Activated CD4-positive, alpha-beta T cell treated with anti-CD3 and anti-CD28 coated beads, Interleukin-2, amount 10 ng/mL, durations not matched to agents 7 days and 5 days (primary cell): Measurements from ENCODE around the gene TCAIM. TPM values are rescaled to one million over a fixed set of nuclear protein-coding genes. Genes with fewer than 3 reads are reported as not detected.
"Not testable (repeated sequence)": the region's sequence is repeated elsewhere in the genome, so short reads cannot be mapped to it uniquely, and the experiment has no call there.

Source experiments
- CTCF ChIA-PET: fragments of 350-600 bp; sonication (Branson Sonifier 250); formaldehyde crosslinking; loops from one replicate; lab custom pipeline; 2021; ENCODE audit warnings: antibody characterized with exemption; lab: Charles Lee
- POLR2A ChIA-PET: fragments of 350-600 bp; sonication (Branson Sonifier 250); formaldehyde crosslinking; loops from one replicate; lab custom pipeline; 2021; ENCODE audit warnings: antibody characterized with exemption; lab: Charles Lee
- DNase-seq: peaks from one replicate; pipeline ENCODE4 v3.0.0-alpha.2; 2020
- H3K27ac Mint-ChIP-seq: one replicate; pipeline ENCODE4 v1.8.0; 2021; ENCODE audit warnings: mild to moderate bottlenecking, moderate library complexity, mixed read lengths
- H3K27me3 Mint-ChIP-seq: one replicate; pipeline ENCODE4 v1.8.0; 2021; ENCODE audit warnings: mixed read lengths
- H3K36me3 Mint-ChIP-seq: one replicate; pipeline ENCODE4 v1.8.0; 2021; ENCODE audit warnings: low read depth, mixed read lengths
- H3K4me1 Mint-ChIP-seq: one replicate; pipeline ENCODE4 v1.8.0; 2021; ENCODE audit warnings: mixed read lengths
- H3K4me3 Mint-ChIP-seq: one replicate; pipeline ENCODE4 v1.8.0; 2021; ENCODE audit warnings: mild to moderate bottlenecking, moderate library complexity, mixed read lengths
- H3K9me3 Mint-ChIP-seq: one replicate; pipeline ENCODE4 v1.8.0; 2021; ENCODE audit warnings: mixed read lengths
- total RNA-seq, 2 experiments: library from RNA; stranded (reverse); gene quantifications; one replicate each; pipeline ENCODE4 v1.2.3, GENCODE V29; 2021

The TCAIM gene
- total RNA-seq, 2 experiments from 2014 or later: 16.4 to 19.9 TPM

GRCh38 chr3:44326515-44326914 lies 12.1 kb upstream of the TCAIM start:
- H3K9me3 Mint-ChIP-seq: no peaks in the 10 kb centered on the region
- no peaks in the 10 kb centered on the region for H3K4me1 Mint-ChIP-seq
- DNase-seq: no peak
- H3K36me3 Mint-ChIP-seq: no peaks in the 10 kb centered on the region
- H3K27me3 Mint-ChIP-seq: peaks cover 26% of the 10 kb centered on the region
- H3K4me3 Mint-ChIP-seq: no peak overlapping the region
- CTCF ChIA-PET: interaction anchor here (0.6 kb wide), 1 partner anchor 220 kb away, joined by 8 read pairs; no protein-coding TSS in a partner anchor
- POLR2A ChIA-PET: no interaction called here
- H3K27ac Mint-ChIP-seq: no peak overlapping the region

DNA sequence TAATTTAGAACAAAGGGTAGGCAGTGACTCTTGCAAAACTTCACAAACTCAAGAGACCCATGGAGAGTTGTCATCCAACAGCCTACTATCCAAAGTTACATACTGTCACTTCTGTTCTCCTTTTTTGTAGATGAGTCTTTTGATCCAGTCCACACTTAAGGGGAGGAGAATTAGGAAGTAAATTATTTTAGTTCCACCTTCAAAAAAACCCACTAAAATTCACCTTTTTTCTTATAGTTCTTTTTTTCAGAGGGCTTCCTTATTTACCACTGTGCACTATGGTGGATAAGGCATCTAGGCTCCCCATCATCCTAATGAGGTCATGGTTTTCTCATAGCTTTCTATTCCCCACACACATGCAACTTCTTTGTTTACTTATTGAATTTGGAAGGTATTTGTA lies 8.6 kb upstream of the TCAIM start:
- H3K27ac Mint-ChIP-seq: no peak overlapping the region
- no peaks in the 10 kb centered on the region for H3K36me3 Mint-ChIP-seq
- H3K27me3 Mint-ChIP-seq: peaks cover 26% of the 10 kb centered on the region
- H3K4me3 Mint-ChIP-seq: no peak overlapping the region
- ChIA-PET CTCF (no interaction called here), POLR2A (no interaction called here)
- no peaks in the 10 kb centered on the region for H3K4me1 Mint-ChIP-seq
- no peaks in the 10 kb centered on the region for H3K9me3 Mint-ChIP-seq
- no peak for DNase-seq

- H3K9me3 Mint-ChIP-seq: no peaks in the 10 kb centered on the region
- no peak for DNase-seq
- ChIA-PET POLR2A (no interaction called here), CTCF (interaction anchor here (0.9 kb wide), 1 partner anchor 8 kb away, joined by 3 read pairs; no protein-coding TSS in a partner anchor)
- H3K4me3 Mint-ChIP-seq: no peak overlapping the region
- peaks cover 23% of the 10 kb centered on the region for H3K27me3 Mint-ChIP-seq
- no peaks in the 10 kb centered on the region for H3K4me1 Mint-ChIP-seq
- H3K27ac Mint-ChIP-seq: no peak overlapping the region
- H3K36me3 Mint-ChIP-seq: no peaks in the 10 kb centered on the region
These were observed 8.1 kb upstream of the TCAIM start for GRCh38 chr3:44330444-44330843.

DNA sequence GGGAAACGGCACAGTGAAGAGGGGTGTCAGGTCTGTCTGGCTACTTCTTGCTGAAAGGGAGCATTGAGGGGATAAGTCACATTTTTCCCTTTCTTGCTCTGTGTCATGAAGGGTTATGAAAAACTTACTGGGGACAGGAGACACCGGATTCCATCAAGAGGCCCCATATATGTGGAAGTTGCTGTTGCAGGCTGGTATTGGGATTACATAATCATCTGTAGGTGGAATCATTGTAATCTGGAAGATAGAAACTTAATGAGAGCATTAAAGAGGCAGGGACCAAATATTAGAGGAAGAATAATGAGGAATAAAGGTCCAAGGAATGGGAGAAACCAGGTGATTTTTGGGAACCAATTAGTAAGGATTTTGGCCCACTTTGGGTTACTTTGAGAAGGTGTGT lies 4.2 kb upstream of the TCAIM start:
- peaks cover 17% of the 10 kb centered on the region for H3K27me3 Mint-ChIP-seq
- ChIA-PET CTCF (no interaction called here), POLR2A (no interaction called here)
- H3K36me3 Mint-ChIP-seq: no peaks in the 10 kb centered on the region
- no peak overlapping the region for H3K27ac Mint-ChIP-seq
- no peaks in the 10 kb centered on the region for H3K9me3 Mint-ChIP-seq
- peaks cover 11% of the 10 kb centered on the region for H3K4me1 Mint-ChIP-seq
- H3K4me3 Mint-ChIP-seq: no peak overlapping the region
- DNase-seq: no peak

DNA sequence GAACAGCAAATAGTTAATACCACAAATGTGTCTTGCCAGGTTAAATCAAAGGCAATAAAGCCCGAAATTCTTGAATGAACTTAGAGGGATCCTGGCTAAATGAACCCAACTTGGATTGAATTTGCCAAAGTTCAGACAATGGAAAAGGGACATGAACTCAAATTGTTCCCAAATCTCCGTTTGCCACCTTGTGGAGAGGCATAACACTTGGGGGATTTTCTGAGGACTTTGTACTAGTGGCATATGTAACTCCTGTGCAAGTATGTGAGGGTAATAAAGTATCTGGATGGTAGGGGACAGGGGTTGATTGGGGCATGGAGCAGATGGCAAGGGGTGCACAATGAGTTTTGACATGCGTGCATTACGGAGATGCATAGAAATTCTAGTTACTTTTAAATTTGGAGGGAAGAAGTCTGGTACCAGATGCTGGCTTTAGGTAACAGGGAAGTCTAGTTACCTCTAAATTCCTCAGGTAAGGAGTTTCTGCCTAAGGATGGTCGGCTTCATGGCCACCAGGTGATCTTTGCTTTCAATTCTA lies 1.2 kb upstream of the TCAIM start:
- Mint-ChIP-seq H3K9me3 (no peaks in the 10 kb centered on the region), H3K4me3 (peak overlapping the region; percentile 97), H3K27ac (peak overlapping the region; percentile 100), H3K27me3 (peaks cover 13% of the 10 kb centered on the region), H3K4me1 (peaks cover 24% of the 10 kb centered on the region), H3K36me3 (peaks cover 5% of the 10 kb centered on the region)
- ChIA-PET CTCF (interaction anchor here (1.8 kb wide), 1 partner anchor 14 kb away, joined by 4 read pairs; no protein-coding TSS in a partner anchor), POLR2A (no interaction called here)
- no peak for DNase-seq

GRCh38 chr3:44338828-44339127 lies 212 bp downstream of the TCAIM start:
- ChIA-PET POLR2A (interaction anchor here (1.2 kb wide), 1 partner anchor 172 kb away, joined by 3 read pairs; no protein-coding TSS in a partner anchor), CTCF (interaction anchor here (0.9 to 1.0 kb wide), 2 partner anchors 13 to 167 kb away, joined by 3 read pairs; no protein-coding TSS in a partner anchor)
- Mint-ChIP-seq H3K4me1 (peaks cover 24% of the 10 kb centered on the region), H3K36me3 (peaks cover 7% of the 10 kb centered on the region), H3K27ac (peak overlapping the region; percentile 100), H3K27me3 (peaks cover 4% of the 10 kb centered on the region), H3K4me3 (peak overlapping the region; percentile 97), H3K9me3 (no peaks in the 10 kb centered on the region)
- DNase-seq: no peak

GRCh38 chr3:44339181-44340057 lies 853 bp downstream of the TCAIM start:
- CTCF ChIA-PET: no interaction called here
- POLR2A ChIA-PET: interaction anchor here (1.2 kb wide), 1 partner anchor 172 kb away, joined by 3 read pairs; no protein-coding TSS in a partner anchor

GRCh38 chr3:44340058-44340395 lies 1.5 kb downstream of the TCAIM start:
- Mint-ChIP-seq H3K36me3 (peaks cover 7% of the 10 kb centered on the region), H3K9me3 (no peaks in the 10 kb centered on the region), H3K27ac (no peak overlapping the region), H3K27me3 (no peaks in the 10 kb centered on the region), H3K4me1 (peaks cover 24% of the 10 kb centered on the region), H3K4me3 (peak overlapping the region; percentile 97)
- DNase-seq: no peak
- CTCF ChIA-PET: no interaction called here
- POLR2A ChIA-PET: no interaction called here

More at GRCh38 chr3:44339181-44340057, 853 bp downstream of the TCAIM start:
- peaks cover 7% of the 10 kb centered on the region for H3K36me3 Mint-ChIP-seq
- DNase-seq: no peak
- H3K4me1 Mint-ChIP-seq: peaks cover 24% of the 10 kb centered on the region
- peaks cover under 1% of the 10 kb centered on the region for H3K27me3 Mint-ChIP-seq
- no peaks in the 10 kb centered on the region for H3K9me3 Mint-ChIP-seq
- H3K27ac Mint-ChIP-seq: peak overlapping the region; percentile 100
- peak overlapping the region; percentile 97 for H3K4me3 Mint-ChIP-seq

DNA sequence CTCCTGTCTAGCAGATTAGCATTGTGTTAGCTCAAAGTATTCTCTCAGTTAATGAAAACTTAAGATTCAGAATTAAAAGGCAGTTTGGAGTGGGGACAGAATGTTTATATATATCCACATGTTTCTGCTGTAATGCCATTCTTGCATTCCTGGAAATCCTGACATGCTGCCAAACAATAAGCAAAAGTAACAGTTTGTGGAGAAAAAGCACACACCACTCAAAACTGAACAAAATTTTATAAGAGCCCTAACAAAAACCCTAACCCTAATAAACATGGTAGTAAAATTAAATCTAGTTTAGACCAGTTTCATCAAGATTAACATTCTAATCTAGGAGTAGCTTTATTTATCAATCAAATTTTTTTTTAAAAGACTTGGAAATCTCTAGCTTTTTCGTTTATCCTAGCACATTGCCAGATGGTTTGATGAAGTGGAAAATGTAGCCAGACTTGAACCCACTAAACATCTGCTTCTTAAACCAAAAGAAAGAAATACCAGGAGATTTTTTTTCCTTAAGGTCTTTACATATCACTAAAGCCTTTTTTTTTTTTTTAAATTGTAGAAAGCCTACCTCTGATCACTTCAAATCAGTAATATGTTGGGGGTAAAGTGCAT lies 3.7 kb downstream of the TCAIM start:
- H3K9me3 Mint-ChIP-seq: no peaks in the 10 kb centered on the region
- CTCF ChIA-PET: interaction anchor here (0.6 kb wide), 3 partner anchors 145 to 1354 kb away, joined by 3 to 4 read pairs (median 4); no protein-coding TSS in a partner anchor
- POLR2A ChIA-PET: no interaction called here
- H3K27me3 Mint-ChIP-seq: no peaks in the 10 kb centered on the region
- peaks cover 21% of the 10 kb centered on the region for H3K4me1 Mint-ChIP-seq
- no peak for DNase-seq
- no peak overlapping the region for H3K27ac Mint-ChIP-seq
- H3K4me3 Mint-ChIP-seq: no peak overlapping the region
- H3K36me3 Mint-ChIP-seq: peaks cover 7% of the 10 kb centered on the region

DNA sequence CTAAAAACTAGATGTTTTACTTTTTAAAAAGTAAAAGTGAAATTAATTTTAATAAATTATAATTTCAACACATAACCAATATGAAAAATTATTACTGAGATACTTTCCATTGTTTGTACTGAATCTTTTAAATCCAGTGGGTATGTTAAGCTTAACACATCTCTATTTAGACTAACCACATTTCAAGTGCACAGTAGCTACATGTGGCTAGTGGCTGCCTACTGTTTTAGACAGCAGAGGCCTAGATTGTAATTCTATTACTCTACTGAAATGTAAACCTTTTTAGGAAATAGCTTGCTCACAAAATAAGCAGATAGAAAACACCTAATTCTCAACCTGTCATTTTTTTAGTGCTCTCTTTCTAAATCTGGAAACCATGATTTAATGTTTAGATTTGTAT lies 4.9 kb downstream of the TCAIM start:
- Mint-ChIP-seq H3K9me3 (no peaks in the 10 kb centered on the region), H3K27me3 (no peaks in the 10 kb centered on the region), H3K36me3 (peaks cover 7% of the 10 kb centered on the region), H3K4me3 (no peak overlapping the region), H3K27ac (no peak overlapping the region), H3K4me1 (peaks cover 16% of the 10 kb centered on the region)
- ChIA-PET POLR2A (no interaction called here), CTCF (no interaction called here)
- no peak for DNase-seq

GRCh38 chr3:44346590-44346989 lies 8.0 kb downstream of the TCAIM start:
- DNase-seq, H3K27ac Mint-ChIP-seq, H3K9me3 Mint-ChIP-seq, H3K4me1 Mint-ChIP-seq, POLR2A ChIA-PET, H3K4me3 Mint-ChIP-seq, H3K36me3 Mint-ChIP-seq, CTCF ChIA-PET, H3K27me3 Mint-ChIP-seq: not testable (repeated sequence)

GRCh38 chr3:44348993-44349392 lies 10.4 kb downstream of the TCAIM start:
- Mint-ChIP-seq H3K36me3 (peaks cover 9% of the 10 kb centered on the region), H3K4me3 (no peak overlapping the region), H3K27me3 (no peaks in the 10 kb centered on the region), H3K27ac (no peak overlapping the region), H3K4me1 (no peaks in the 10 kb centered on the region), H3K9me3 (peaks cover 4% of the 10 kb centered on the region)
- CTCF ChIA-PET: no interaction called here
- POLR2A ChIA-PET: no interaction called here
- DNase-seq: no peak

DNA sequence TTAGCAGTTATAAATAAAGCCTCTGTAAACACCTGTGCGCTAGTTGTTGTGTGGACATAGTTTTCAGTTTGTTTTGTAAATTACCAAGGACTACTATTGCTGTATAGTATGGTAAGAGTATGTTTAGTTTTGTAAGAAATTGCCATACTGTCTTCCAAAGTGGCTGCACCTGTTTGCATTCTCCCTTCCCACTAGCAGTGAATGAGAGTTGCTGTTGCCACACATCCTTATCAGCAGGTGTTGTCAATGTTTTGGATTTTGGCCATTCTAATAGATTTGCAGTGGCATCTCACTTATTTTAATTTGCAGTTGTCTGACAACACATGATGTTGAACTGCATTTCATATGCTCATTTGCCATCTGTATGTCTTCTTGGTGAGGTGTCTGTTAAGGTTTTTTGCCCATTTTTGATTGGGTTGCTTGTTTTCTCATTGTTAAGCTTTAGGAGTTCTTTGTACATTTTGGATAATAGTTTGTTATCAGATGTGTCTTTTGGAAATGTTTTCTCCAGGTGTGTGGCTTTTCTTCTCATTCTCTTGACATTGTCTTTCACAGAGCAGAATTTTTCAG lies 14.9 kb downstream of the TCAIM start:
- Mint-ChIP-seq H3K27ac (no peak overlapping the region), H3K9me3 (peaks cover 4% of the 10 kb centered on the region), H3K27me3 (no peaks in the 10 kb centered on the region), H3K36me3 (peaks cover 23% of the 10 kb centered on the region), H3K4me3 (no peak overlapping the region), H3K4me1 (no peaks in the 10 kb centered on the region)
- ChIA-PET CTCF (no interaction called here), POLR2A (no interaction called here)
- no peak for DNase-seq
